Retinal pigment epithelial cell (primary cell): Measurements from ENCODE around the gene EPC1.

Source experiments
- DNase-seq: peaks from one replicate; pipeline ENCODE4 v3.0.0-alpha.2; 2010; ENCODE audit warnings: low read depth
- H3K4me3 ChIP-seq: 2 replicates; pipeline ENCODE4 v1.5.1; 2011; ENCODE audit warnings: mild to moderate bottlenecking, low read length, control low read depth, moderate library complexity
- CTCF ChIP-seq: conservative IDR thresholded peaks from 2 replicates; pipeline ENCODE4 v1.5.1; 2011; ENCODE audit warnings: low read depth, low read length, control low read depth, inconsistent platforms

The EPC1 gene

GRCh38 chr10:32332299-32332750 is 14.6 kb downstream of the EPC1 start:
- DNase-seq, result no peak
- no peak for TF ChIP-seq CTCF
- no peak overlapping the region for H3K4me3 ChIP-seq

GRCh38 chr10:32331606-32332005 is 15.4 kb downstream of the EPC1 start:
- no peak for DNase-seq
- H3K4me3 ChIP-seq, result no peak overlapping the region
- no peak for TF ChIP-seq CTCF

- no peak for DNase-seq
- H3K4me3 ChIP-seq, result no peak overlapping the region
- TF ChIP-seq CTCF, result no peak
These were observed 16.7 kb downstream of the EPC1 start for GRCh38 chr10:32330214-32330613.

GRCh38 chr10:32329061-32329460 is 17.9 kb downstream of the EPC1 start:
- H3K4me3 ChIP-seq, result no peak overlapping the region
- no peak for TF ChIP-seq CTCF
- DNase-seq, result no peak

- no peak for TF ChIP-seq CTCF
- no peak overlapping the region for H3K4me3 ChIP-seq
- DNase-seq, result no peak
These were observed 18.5 kb downstream of the EPC1 start for GRCh38 chr10:32328499-32328898.

GRCh38 chr10:32327364-32327691 is 19.6 kb downstream of the EPC1 start:
- H3K4me3 ChIP-seq, result no peak overlapping the region
- TF ChIP-seq CTCF, result no peak
- DNase-seq, result no peak

GRCh38 chr10:32326680-32327363 is 20.1 kb downstream of the EPC1 start:
- no peak for DNase-seq
- TF ChIP-seq CTCF, result no peak
- H3K4me3 ChIP-seq, result no peak overlapping the region
